ENCODE measurements around the gene WHRN. TPM values are rescaled to one million over a fixed set of nuclear protein-coding genes. Genes with fewer than 3 reads are reported as not detected.

The WHRN gene
- total RNA-seq, 1 experiment from 2014 or later = 24.3 TPM

DNA sequence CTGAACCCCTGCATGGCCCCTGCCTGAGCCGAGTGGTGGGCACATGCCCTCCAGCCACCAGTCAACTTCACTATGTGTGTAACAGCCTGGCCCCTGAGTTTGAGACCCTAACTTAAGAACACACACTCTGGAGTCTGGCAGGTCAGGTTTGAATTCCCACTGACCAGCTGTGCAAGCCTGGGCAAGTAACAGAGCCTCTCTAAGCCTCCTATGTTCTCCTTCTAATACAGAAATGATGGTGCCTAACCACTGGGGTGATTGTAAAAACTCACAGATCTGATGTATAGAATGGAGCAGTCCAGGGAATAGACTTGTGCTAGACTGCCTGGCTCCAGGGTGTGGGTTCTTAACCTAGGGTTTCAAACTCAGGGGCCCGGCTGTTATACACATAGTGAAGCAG is 100.7 kb downstream of the WHRN start (continued):
- TF ChIP-seq ZNF532 (CRISPR knock-in tag; IDR thresholded peaks at IDR 0.05; ENCODE audit: borderline replicate concordance) (no peak), RORB (CRISPR knock-in tag; IDR thresholded peaks at IDR 0.05) (no peak), ATF3 (CRISPR knock-in tag; conservative IDR thresholded peaks at IDR 0.05) (no peak), TEAD1 (CRISPR knock-in tag; IDR thresholded peaks at IDR 0.05) (no peak)

DNA sequence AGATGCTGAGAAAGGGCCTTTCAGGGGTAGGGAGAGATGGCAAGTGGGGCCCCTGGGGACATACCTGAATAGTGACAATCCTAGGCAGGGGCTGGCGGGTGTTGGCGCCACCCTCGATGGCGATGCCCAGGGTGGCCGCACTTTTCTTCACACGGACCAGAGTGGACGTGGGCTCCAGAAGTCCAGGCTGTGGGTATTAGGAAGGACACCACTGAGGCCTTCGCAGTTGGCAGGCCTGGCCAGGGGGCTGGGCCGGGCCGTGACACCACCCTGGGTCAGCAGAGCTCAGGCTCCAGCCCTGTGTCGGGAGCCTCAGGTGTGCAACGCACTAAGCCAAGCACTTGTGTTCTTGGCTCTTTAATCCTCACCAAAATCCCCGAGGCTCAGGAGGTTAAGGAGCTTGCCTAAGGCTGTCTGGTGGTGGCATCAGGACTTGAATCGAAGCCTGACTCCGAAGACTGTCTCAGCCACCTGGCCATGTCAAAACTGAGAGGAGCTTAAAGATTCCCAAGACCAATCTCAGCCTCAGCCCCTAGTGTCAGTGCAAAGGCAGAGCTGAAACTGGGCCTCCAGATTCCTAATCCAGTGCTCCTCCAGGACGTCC is 102.0 kb downstream of the WHRN start:
- H3K27ac Mint-ChIP-seq = no peak overlapping the region
- DNase-seq (ENCODE audit: low spot score) (no peak), ATAC-seq (no peak)
- ChIA-PET POLR2A (no interaction called here), CTCF (interaction anchor here (0.5 to 2.4 kb wide), 5 partner anchors 52 to 278 kb away, joined by 3 to 17 read pairs (median 4); no protein-coding TSS in a partner anchor)
- H3K4me1 Mint-ChIP-seq = peaks cover 12% of the 10 kb centered on the region
- H3K4me3 Mint-ChIP-seq = no peak overlapping the region
- H3K27me3 Mint-ChIP-seq (ENCODE audit: low read depth) = no peaks in the 10 kb centered on the region
- no peaks in the 10 kb centered on the region for H3K36me3 Mint-ChIP-seq
- no peaks in the 10 kb centered on the region for H3K9me3 Mint-ChIP-seq
- TF ChIP-seq ETV6 (CRISPR knock-in tag; IDR thresholded peaks at IDR 0.05) (no peak), ZNF263 (CRISPR knock-in tag; IDR thresholded peaks at IDR 0.05; ENCODE audit: low read depth) (no peak), TP53 (CRISPR knock-in tag; IDR thresholded peaks at IDR 0.05) (no peak)

DNA sequence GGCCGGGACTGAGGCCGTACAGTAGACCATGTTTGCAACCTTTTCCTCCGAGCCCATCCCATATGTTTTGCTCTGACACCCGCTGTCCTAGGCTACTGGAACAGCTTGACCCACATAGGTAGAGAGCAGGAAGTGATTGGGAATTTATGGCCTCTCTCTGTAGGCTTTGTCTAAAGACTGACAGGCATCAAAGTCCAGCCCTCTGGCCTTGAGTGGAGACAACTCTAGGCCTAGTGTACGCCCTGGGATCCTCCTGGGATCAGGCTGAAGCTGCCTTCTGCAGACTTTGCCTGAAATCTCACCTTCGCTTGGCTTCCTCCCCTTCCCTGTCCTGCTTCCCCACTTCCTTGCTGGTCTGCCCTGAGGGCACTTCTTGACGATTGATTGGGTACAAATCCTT is 103.9 kb downstream of the WHRN start:
- Mint-ChIP-seq H3K36me3 (no peaks in the 10 kb centered on the region), H3K27me3 (ENCODE audit: low read depth) (no peaks in the 10 kb centered on the region), H3K4me1 (peaks cover 24% of the 10 kb centered on the region), H3K4me3 (no peak overlapping the region), H3K9me3 (no peaks in the 10 kb centered on the region), H3K27ac (no peak overlapping the region)
- no peak for TF ChIP-seq GABPB1 (CRISPR knock-in tag; IDR thresholded peaks at IDR 0.05)
- no peak for TF ChIP-seq E2F1 (CRISPR knock-in tag; IDR thresholded peaks at IDR 0.05)
- no peak for TF ChIP-seq ZNF425 (CRISPR knock-in tag; conservative IDR thresholded peaks at IDR 0.05)
- TF ChIP-seq ZNF671 (CRISPR knock-in tag; IDR thresholded peaks at IDR 0.05) = no peak
- no peak for TF ChIP-seq ZNF416 (CRISPR knock-in tag; IDR thresholded peaks at IDR 0.05)
- TF ChIP-seq PRRX2 (CRISPR knock-in tag; IDR thresholded peaks at IDR 0.05) = no peak
- TF ChIP-seq SP1 (CRISPR knock-in tag; conservative IDR thresholded peaks at IDR 0.05) = no peak
- no peak for TF ChIP-seq HMGA2 (CRISPR knock-in tag; IDR thresholded peaks at IDR 0.05)
- TF ChIP-seq AFF4 (CRISPR knock-in tag; IDR thresholded peaks at IDR 0.05; ENCODE audit: borderline replicate concordance) = no peak
- ChIA-PET CTCF (interaction anchor here (1.2 to 2.5 kb wide), 2 partner anchors 18 to 62 kb away, joined by 3 to 8 read pairs; no protein-coding TSS in a partner anchor), POLR2A (no interaction called here)
- DNase-seq (ENCODE audit: low spot score) = no peak
- ATAC-seq = no peak
